ENCODE data around the gene TFDP1. TPM values are rescaled to one million over a fixed set of nuclear protein-coding genes. Genes with fewer than 3 reads are reported as not detected.

The TFDP1 gene
- total RNA-seq, 3 donors from 2014 or later, result 31.8 to 34.0 (median 33.3) TPM

DNA sequence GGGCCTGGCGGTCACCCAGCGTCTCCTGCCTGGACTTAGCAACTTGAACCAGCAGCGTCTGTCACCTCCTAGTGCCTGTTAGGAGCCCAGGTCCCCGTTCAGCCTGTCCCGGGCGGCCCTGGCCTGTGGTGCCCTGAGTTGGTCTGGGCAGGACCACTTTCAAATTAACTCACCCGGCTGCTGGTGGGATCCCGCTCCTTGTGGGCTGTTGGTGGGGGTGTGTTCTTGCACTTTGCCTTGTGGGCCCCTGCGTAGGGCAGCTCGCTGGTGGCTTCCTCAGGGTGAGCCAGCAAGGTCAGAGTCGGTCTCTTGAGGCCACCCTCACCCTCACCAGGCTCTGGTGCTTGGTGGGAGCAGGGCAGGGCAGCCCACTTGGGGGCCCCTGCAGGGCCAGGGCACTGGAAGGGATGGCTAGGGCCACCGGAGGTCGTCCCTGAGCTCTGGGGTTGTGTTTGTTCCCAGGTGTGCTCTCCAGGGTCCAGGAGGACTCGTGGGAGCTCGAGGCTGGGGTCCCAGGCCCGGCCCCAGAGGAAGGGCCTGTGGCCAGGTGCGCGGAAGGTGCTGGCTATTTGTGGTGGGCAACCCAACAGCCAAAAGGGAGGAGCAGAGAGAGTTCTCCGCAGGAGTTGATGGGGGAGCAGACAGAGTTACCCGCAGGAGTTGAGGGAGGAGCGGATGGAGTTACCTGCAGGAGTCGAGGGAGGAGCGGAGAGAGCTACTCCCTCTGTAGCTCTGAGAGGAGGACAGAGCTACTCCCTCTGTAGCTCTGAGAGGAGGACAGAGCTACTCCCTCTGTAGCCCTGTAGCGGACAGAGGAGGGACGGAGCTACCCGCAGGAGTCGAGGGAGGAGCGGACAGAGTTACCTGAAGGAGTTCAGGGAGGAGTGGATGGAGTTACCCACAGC lies 16.9 kb downstream of the TFDP1 start:
- Histone ChIP-seq H3K4me3 (no peak overlapping the region), H3K27ac (no peak overlapping the region), H3K27me3 (no peaks in the 10 kb centered on the region), H3K36me3 (no peaks in the 10 kb centered on the region), H3K4me1 (no peaks in the 10 kb centered on the region), H3K9me3 (no peaks in the 10 kb centered on the region)
- DNase-seq (ENCODE audit: low spot score in 2 of 2), result no peak
- intact Hi-C loops (cut with DNase I; ENCODE audit: low total_unique reads), result no loop called here
- TF ChIP-seq, protein P1, sequence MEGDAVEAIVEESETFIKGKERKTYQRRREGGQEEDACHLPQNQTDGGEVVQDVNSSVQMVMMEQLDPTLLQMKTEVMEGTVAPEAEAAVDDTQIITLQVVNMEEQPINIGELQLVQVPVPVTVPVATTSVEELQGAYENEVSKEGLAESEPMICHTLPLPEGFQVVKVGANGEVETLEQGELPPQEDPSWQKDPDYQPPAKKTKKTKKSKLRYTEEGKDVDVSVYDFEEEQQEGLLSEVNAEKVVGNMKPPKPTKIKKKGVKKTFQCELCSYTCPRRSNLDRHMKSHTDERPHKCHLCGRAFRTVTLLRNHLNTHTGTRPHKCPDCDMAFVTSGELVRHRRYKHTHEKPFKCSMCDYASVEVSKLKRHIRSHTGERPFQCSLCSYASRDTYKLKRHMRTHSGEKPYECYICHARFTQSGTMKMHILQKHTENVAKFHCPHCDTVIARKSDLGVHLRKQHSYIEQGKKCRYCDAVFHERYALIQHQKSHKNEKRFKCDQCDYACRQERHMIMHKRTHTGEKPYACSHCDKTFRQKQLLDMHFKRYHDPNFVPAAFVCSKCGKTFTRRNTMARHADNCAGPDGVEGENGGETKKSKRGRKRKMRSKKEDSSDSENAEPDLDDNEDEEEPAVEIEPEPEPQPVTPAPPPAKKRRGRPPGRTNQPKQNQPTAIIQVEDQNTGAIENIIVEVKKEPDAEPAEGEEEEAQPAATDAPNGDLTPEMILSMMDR (IDR thresholded peaks at IDR 0.05), result no peak
- TF ChIP-seq POLR2AphosphoS5 (IDR thresholded peaks at IDR 0.05) (no peak), POLR2A (IDR thresholded peaks at IDR 0.05) (no peak)

DNA sequence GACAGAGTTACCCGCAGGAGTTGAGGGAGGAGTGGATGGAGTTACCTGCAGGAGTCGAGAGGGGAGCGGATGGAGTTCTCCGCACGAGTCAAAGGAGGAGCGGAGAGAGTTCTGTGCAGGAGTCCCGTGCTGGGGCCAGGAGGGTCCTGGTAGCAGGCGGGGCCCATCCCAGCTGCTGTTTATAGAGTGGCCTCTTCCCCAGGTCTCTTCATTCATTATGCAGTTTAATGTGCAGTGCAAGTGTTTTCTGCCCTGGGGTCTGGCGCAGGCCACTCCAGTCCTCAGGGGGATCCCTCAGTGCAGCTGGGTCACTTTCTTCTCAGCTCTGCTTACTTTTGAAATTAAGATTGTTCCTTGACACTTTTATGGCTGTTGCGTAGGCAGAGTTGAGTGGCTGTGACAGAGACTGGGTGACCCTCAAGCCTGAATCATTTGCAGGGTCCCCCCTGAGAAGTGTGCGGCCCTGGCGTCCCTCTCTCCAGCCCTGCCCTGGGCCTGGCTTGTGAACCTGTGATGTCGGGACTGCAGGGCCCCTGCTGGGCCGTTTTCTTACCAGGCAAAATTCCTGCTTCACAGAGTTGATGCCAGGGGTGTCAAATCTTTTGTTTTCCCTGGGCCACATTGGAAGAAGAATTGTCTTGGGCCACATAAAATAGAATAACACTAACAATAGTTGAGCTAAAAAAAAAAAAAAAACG lies 17.9 kb downstream of the TFDP1 start:
- intact Hi-C loops (cut with DNase I; ENCODE audit: low total_unique reads), result no loop called here
- Histone ChIP-seq H3K36me3 (no peaks in the 10 kb centered on the region), H3K4me3 (no peak overlapping the region), H3K4me1 (no peaks in the 10 kb centered on the region), H3K9me3 (no peaks in the 10 kb centered on the region), H3K27ac (no peak overlapping the region), H3K27me3 (no peaks in the 10 kb centered on the region)
- no peak for DNase-seq (ENCODE audit: low spot score in 2 of 2)
- TF ChIP-seq POLR2AphosphoS5 (IDR thresholded peaks at IDR 0.05) (no peak), POLR2A (IDR thresholded peaks at IDR 0.05) (no peak)
- TF ChIP-seq, protein P1 (IDR thresholded peaks at IDR 0.05), result no peak

DNA sequence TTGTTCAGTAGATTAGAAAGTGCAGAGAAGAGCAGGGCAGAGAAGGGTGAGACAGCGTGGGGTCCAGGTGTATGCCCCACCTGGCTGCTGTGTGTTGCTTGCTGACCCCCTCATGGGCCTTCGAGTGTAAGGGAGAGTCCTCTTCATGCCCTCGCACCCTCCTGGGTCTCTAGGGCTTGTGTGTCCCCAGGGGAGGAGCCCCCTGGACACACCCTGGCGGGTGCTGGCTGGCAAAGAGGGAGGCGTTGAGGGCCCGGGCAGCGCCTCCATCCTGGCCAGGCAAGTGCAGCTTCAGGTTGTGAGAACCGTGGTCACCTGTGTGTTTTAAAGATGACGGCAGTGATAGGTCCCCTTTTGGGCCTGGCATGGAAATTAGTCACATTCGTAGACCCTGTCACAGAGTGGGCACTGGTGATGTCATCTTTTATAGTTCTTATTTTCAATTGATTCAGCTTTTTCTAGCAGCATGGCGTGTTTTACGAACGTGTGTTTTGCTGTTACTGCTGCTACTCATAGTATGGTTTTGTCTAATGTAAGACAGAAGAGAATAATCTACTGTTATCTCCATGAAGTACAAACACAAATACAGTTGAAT lies 18.7 kb downstream of the TFDP1 start:
- TF ChIP-seq POLR2A (IDR thresholded peaks at IDR 0.05), result no peak
- TF ChIP-seq POLR2AphosphoS5 (IDR thresholded peaks at IDR 0.05), result no peak
- TF ChIP-seq, protein P1 (IDR thresholded peaks at IDR 0.05), result no peak
- DNase-seq (ENCODE audit: low spot score in 2 of 2), result no peak
- intact Hi-C loops (cut with DNase I; ENCODE audit: low total_unique reads), result no loop called here
- Histone ChIP-seq H3K27me3 (no peaks in the 10 kb centered on the region), H3K4me1 (no peaks in the 10 kb centered on the region), H3K27ac (no peak overlapping the region), H3K4me3 (no peak overlapping the region), H3K9me3 (no peaks in the 10 kb centered on the region), H3K36me3 (no peaks in the 10 kb centered on the region)

DNA sequence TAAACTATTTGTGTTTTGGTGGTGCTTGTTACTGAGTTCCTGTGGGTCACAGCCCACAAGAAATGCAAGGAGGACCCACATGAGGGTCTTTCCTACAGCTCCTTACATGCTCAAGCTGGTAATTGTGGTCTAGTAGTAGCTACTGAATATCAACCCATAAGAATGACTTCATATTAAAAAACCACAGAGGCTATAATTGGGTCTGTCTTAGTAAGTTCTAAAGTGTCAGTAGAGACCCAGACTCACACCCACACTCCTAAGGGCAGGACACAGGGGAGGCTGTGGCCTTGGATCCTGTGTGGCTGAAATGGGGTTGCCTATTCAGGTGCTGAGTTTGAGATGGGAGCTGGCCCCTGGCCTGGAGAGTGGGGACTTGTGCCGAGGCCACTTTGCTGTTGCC lies 19.6 kb downstream of the TFDP1 start:
- H3K4me3 ChIP-seq, result no peak overlapping the region
- no peaks in the 10 kb centered on the region for H3K9me3 ChIP-seq
- no peak overlapping the region for H3K27ac ChIP-seq
- no peak for DNase-seq (ENCODE audit: low spot score in 2 of 2)
- no peaks in the 10 kb centered on the region for H3K36me3 ChIP-seq
- no peaks in the 10 kb centered on the region for H3K4me1 ChIP-seq
- H3K27me3 ChIP-seq, result no peaks in the 10 kb centered on the region
- TF ChIP-seq POLR2AphosphoS5 (IDR thresholded peaks at IDR 0.05) (no peak), POLR2A (IDR thresholded peaks at IDR 0.05) (no peak)
- TF ChIP-seq, protein P1 (IDR thresholded peaks at IDR 0.05), result no peak
- intact Hi-C loops (cut with DNase I; ENCODE audit: low total_unique reads), result no loop called here

DNA sequence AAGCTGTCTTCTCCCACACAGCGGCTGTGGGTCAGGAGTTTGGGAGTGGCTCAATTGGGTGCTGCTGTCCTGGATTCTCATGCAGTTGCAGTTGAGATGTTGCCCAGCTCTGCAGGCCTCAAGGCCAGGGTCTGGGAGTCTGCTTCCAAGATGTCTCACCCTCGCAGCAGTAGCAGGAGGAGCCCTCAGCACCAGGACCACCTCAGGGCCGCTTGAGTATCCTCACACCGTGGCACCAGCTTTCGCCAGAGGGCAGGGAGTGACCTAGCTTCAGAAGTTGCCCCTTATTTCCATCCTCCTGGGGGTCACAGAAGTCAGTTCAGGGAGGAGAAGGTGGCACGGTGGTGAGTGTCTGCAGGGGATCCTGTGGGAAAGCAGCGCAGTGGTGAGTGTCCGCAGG lies 20.9 kb downstream of the TFDP1 start:
- Histone ChIP-seq H3K9me3 (no peaks in the 10 kb centered on the region), H3K4me3 (no peak overlapping the region), H3K36me3 (no peaks in the 10 kb centered on the region), H3K4me1 (no peaks in the 10 kb centered on the region), H3K27ac (no peak overlapping the region), H3K27me3 (no peaks in the 10 kb centered on the region)
- TF ChIP-seq POLR2AphosphoS5 (IDR thresholded peaks at IDR 0.05) (no peak), POLR2A (IDR thresholded peaks at IDR 0.05) (no peak)
- TF ChIP-seq, protein P1 (IDR thresholded peaks at IDR 0.05), result no peak
- no peak for DNase-seq (ENCODE audit: low spot score in 2 of 2)
- intact Hi-C loops (cut with DNase I; ENCODE audit: low total_unique reads), result no loop called here

Measured in breast epithelium (tissue), 4 donors.